GM10847 (cell line): ENCODE results near the gene DNMT1.

Experiments used
- POLR2A ChIP-seq: IDR thresholded peaks from 2 replicates; pipeline ENCODE4 v1.6.1; 2011; ENCODE audit not compliant: insufficient read length; ENCODE audit errors: extremely low read depth

Gene DNMT1

DNA sequence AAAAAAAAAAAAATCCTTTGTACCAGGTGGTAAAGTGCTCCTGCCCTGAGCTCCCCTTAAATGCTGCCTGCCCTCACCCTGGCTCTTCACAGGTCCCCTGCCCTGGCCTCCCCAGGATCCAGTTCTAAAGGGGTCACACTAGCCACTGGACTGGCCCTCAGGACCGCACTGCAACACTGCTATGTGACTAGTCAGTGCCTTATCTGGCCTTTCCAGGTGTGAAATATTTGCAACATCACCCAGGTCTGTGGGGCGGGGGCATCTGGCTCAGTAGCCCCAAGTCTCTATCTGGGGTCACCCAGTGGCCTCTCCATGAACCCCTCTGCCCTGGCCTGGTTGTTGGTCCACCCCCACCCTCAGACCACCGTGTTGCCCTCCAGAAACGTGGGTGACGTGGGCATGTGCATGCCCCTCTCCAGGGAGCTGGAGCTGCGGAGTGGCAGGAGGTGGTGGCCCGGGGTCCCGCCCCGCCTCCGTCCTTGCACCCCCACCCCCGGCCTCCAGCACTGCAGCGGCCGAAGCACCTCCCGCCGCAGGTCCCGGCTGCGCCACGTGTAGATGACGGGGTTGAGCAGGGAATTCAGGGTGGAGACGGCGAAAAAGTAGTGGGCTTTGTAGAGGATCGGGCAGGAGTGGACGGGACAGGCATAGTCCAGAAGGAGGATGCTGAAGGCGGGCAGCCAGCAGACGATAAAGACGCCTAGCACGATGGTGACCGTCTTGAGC lies 28.9 kb upstream of the DNMT1 start:
- no peak for TF ChIP-seq POLR2A

DNA sequence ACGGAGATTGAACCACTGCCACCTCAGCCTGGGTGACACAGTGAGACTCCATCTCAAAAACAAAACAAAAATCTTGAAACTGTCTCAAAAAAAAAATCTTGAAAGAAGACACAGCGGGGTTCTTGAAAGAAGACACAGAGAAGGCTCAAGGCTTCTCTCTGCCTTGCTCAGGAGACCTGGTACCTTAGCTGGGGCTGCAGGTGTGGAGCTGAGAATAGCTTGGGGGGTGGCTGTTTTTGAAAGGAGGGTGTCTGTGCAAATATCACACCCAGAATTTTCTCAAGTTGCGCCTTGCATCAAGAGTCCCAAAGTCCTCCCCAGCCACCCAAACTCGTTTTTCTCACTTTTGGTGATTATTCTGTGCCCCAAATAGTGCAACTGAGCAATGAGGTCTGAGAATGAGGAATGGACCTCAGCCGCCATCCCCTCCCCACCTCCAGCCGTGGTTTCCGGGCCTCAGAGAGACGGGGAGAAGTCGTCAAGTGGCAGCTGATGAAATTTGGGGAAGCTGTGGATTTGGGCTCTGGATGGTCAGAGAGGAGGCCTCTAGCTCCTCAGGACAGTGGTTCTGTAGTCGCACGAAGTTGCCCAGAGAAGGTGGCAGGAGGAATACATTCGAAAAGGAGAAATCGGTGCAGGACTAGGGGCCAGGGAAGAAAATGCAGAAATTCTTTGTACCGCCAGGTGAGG lies 27.6 kb upstream of the DNMT1 start:
- TF ChIP-seq POLR2A, result no peak

DNA sequence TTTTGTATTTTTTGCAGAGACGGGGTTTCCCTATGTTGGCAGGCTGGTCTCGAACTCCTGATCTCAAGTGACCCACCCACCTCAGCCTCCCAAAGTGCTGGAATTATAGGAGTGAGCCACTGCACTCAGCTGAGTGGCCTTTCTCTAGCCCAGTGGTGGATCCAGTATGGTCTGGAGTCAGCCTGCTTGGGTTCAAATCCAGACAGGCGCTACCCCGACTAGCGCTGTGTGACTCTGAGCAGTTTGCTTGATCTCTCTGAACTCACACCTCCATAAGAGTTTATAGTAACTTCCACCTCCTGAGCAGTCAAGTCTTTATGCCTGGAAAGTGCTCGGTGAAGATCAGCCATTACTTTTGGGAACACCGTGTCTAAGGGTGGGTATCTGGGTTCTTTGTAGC lies 25.9 kb upstream of the DNMT1 start:
- TF ChIP-seq POLR2A, result no peak

DNA sequence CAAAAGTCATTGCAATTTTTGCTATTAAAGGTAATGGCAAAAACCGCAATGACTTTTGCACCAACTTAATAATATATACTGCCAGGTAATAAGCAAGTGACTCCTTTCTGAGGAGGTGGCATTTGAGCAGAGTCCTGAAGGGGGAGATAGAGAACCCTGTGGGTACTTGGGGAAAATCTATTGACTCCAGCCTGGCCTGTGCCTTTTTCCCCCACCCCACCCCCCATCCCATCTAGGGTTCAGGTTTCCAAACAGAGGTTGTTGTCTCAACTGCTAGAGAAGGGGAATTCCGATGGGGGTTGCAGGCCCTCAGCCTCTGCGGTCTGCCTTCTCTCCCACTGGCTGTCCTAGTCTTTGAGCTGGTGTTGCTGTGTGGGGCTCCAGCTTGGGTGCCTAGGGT lies 24.9 kb upstream of the DNMT1 start:
- no peak for TF ChIP-seq POLR2A

DNA sequence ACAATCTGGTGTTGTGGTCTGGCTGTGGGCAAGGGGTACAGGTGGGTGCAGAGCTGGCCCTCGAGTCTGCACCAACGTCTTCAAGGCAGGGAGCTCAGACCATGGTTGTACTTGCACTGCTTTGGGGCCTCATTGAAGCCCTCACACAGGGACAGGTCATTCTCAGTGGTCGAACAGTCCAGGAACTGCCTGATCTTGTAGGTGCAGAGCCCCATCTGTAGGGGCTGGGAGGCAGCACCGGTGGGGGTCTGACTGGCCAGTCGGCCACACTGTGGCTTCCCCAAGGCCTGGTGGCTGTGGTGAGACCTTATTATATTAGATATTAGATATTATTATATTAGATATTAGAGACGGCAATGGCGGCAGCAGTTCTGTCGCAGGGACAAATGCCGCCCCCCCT lies 22.3 kb upstream of the DNMT1 start:
- no peak for TF ChIP-seq POLR2A

DNA sequence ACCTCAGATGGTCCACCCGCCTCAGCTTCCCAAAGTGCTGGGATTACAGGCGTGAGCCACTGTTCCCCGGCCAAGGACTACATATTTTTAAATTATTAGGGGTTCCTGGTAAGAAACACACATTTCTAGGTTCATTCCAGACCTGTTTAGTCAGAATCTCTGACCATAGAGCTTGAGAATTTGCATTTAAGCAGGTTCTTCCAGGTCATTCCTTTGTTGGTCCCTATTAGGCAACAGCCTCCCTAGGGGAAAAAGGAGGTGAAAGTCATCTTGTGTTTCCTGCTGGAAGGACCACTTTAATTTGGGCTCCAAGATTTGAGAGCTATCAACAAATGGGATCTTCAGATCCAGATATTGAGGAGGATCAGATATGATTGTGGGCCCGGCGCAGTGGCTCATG lies 20.0 kb upstream of the DNMT1 start:
- no peak for TF ChIP-seq POLR2A

DNA sequence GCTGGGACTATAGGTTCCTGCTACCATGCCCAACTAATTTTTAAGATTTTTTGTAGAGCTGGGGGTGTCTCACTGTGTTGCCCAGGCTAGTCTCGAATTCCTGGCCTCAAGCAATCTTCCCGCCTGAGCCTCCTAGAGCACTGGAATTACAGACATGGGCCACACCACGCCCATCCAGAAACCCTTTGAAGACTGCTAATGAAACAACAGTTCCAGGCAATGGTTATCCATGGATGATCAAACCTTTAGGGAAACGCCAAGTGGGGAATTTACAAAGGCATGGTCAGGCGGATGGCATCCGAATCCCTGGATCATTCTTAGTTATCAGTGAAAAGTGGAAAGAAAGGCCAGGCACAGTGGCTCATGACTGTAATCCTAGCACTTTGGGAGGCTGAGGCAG lies 16.9 kb upstream of the DNMT1 start:
- no peak for TF ChIP-seq POLR2A

DNA sequence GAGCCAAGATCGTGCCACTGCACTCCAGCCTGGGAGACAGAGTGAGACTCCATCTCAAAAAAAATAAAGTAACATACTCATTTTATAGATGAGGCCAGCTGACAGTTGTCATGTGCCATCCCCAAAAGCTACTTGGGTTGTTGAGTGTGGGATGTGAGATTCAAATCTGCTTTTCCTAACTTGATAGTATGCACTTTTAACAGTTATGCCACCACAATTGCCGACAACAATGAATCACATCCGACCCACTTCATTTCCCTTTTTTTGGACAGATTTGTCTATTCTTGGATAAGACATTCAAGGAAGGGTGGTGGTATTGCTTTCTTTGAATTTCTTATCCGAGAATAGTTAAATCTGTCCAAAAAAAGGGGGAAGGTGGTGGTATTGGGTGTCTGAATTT lies 16.3 kb upstream of the DNMT1 start:
- no peak for TF ChIP-seq POLR2A

DNA sequence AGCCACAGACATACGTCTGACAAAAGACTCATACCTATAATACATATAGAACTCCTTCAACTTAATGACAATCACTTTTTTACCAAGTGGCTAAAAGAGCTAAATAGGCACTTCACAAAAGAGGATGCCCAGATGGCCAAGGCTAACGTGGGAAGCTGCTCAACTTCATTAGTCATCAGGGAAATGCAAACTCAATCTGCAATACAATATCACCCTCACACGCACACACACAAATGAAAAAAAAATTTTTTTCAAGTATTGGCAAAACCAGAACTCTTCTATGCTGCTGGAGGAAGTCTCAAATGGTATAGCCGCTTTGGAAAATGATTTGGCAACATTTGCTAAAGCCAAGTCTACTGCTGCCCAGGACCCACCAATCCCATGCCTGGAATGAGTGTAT lies 14.6 kb upstream of the DNMT1 start:
- no peak for TF ChIP-seq POLR2A

DNA sequence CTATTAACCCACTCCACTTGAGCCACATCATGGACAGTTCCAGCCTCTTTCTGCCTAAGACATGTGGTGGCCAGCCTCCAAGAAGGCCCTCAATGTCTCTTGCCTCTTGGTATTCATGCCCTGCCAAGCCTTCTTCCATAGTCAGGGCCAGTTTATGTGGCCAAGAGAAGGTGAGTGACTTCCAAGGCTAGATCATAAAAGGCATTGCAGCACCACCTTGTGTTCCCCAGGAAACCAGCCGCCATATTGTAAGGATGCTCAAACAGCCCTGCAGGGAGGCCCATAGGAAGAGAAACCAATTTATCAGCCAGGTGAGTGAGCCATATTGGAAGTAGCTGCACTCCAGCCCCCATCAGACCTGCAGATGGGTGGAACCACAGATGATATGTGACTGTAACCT lies 12.3 kb upstream of the DNMT1 start:
- TF ChIP-seq POLR2A, result no peak

DNA sequence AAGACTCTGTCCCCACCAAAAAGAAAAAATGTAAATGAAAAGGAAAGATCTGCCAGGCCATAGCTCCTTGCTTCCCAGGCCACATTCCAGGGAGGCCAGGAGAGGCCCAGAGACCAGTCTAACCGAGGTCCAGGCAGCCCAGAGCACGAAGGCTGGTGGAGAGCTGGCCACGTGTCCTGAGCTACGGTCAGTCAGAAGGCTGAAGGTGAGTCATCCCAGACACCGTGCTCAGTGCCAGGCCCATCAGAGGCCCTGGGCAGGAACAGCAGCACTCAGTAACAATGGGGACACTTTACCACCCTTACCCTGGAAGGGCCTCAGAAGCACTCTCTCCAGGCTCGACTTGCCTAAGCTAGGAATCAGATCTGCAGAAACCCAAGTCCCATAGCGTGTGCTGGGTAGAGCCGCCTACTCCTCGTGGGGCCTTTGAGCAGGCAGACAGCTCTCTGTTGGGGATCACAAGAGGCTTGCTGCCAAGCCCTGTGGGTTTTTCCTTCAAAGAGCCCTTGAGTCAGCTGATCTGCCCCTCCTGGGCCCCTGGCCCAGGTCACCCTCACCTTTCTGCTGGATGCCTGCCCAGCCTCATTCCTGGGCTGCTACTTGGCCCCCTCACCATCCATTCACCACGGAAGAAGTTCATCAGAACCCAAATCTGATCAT lies 11.6 kb upstream of the DNMT1 start:
- TF ChIP-seq POLR2A, result no peak

DNA sequence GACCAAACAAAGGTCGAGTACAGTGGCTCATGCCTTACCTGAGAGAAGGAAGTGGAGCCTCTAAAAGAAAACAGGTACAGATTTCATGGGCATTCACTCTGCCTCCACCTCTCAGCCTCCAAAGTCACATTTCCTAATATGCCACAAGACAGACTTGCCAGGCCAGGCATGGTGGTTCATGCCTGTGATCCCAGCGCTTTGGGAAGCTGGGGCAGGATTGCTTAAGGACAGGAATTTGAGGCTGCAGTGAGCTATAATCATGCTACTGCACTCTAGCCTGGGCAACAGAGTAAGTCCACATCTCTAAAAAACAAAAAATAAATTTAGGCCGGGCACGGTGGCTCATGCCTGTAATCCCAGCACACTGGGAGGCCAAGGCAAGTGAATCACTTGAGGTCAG lies 10.9 kb upstream of the DNMT1 start:
- no peak for TF ChIP-seq POLR2A

DNA sequence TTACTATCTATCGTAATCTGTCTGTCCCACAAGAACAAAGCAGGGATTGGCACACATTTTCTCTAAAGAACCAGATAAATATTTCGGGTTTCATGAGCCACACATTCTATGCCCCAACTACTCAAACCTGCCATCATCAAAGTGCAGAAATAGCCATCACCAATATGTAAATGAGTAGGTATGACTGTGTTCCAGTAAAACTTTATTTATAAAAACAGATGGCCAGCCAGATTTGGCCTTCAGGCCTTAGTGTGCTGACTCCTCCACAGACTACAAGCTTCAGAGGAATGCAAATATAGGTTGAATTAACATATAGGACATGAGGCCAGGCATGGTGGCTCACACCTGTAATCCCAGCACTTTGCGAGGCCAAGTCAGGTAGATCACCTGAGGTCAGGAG lies 8.9 kb upstream of the DNMT1 start:
- no peak for TF ChIP-seq POLR2A

DNA sequence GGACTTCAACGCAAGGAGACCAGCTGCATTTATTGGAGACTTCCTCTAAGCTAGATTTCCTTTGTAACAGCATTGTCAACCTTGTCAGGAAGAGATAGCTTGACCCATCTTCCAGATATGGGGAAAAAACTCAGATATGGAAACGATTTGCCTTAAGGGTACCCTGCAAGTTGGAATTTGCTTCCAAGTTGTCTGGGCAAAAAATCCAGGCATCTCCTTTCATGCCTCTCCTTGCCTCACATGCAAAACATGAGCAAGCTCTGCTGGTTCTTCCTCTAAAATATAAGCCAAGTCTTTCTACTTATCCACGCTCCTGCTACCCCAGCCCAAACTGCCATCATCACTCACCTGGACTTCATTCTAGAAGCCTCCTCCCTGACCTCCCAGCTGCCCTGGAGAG lies 6.4 kb upstream of the DNMT1 start:
- no peak for TF ChIP-seq POLR2A

DNA sequence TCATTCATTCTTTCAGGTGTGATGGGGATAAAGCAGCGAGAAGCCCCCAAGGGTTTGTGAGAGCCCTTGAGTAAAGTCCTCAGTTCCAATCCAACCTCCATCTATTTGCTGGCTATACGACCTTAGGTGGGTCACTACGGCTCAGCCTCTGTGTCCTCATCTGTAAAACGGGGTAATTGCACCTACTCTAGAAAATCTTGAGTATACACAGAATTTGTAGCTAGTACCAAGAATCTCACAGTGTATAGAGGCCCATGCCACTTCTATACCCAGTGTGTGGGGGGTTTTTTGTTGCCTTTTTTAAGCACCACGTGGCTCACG lies 406 bp upstream of the DNMT1 start:
- no peak for TF ChIP-seq POLR2A

DNA sequence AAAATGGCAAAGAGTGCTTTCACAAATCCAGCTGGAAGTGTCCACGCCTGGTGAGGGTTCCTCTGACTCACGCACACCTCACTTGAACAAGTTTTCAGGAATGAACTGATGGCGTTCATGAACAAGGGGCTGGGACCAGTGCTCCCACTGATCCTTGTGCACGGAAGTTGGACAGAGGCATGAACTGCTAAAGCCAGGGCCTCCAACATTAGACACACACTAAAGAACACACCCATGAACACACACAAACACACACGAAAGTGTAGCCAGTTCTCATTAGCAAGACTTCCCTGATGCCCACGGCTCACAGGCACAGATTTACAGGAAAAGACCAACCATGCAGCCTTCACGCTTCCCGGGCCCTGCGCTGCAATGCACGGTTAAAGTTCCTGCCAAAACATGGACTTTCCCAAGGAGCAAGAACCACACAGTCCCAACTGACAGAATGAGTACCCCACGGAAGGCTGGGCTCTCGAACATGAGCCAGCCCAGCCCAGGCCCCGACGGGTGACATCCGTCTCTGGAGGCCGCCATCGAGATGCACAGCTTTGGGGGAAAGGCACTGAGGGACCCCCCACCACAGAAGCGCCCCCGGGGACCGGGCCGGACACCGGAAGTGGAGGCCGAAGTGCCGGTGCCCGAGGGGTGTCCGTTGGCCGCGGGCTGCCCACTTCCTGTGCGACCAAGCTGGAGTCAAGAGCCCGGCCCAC lies 808 bp downstream of the DNMT1 start:
- TF ChIP-seq POLR2A, result no peak

DNA sequence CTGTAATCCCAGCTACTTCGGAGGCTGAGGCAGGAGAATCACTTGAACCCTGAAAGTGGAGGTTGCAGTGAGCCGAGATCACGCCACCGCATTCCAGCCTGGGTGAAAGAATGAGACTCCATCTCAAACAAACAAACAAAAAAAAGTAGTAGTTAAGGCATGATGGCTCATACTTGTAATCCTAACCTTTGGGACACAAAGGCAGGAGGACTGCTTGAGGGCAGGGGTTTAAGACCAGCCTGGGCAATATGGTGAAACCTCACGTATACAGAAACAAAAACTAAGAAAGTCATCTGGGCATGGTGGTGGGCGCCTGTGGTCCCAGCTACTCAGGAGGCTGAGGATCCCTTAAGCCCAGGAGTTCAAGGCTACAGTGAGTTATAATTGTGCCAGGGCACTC lies 1.8 kb downstream of the DNMT1 start:
- TF ChIP-seq POLR2A, result no peak

DNA sequence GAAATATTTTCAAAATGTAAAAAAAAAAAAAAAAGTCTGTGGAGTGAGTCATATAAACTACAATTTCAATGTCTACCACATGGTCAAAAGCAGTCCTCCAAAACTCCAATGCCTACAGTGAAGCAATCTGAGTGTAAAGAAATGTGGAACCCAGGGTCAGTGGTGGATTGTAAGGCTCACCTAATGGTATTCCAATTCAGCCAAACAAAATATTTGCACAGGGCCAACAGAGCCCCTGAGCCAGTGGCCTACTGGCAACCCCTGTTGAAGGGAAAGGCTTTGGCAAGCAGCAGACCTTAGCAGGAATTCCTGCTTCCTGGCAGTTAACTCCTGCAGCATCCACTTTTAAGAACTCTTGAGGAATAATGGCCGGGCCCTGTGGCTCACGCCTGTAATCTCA lies 3.4 kb downstream of the DNMT1 start:
- no peak for TF ChIP-seq POLR2A
